Heart left ventricle (tissue), 13 donors: ENCODE data around the gene GSTA2.

Source experiments
- CTCF ChIP-seq, 12 donors: fragments of 200-600 bp; sonication (generic) in 4 of 12; IDR thresholded peaks; one replicate each; pipeline versions ENCODE4 v1.5.0 to v1.8.0; 2018 to 2022; ENCODE audit warnings: antibody characterized with exemption in 12 of 12, mild to moderate bottlenecking in 5 of 12
- POLR2A ChIP-seq, 2 donors: fragments of 450-650 bp; IDR thresholded peaks; one replicate each; pipeline ENCODE4 v1.6.1; 2017; ENCODE audit warnings: antibody characterized with exemption in 2 of 2, mild to moderate bottlenecking in 2 of 2, moderate library complexity in 2 of 2
- donor health status: ischemic (EF 13 %, LVEDD 7.1; RV severe dilation, severe dysfunction).
- donor health status: DM: no; HTN: yes; CAD: no.
- donor health status: DM: no; HTN: no; CAD: no.
- donor health status: ischemic (EF 25% LVEDD 6.9; RV normal size, moderate dysfunction).
- donor health status: ischemic (EF 25% LVEDD 5.7; RV mildly dilated, moderate dysfunction).
- donor health status: ischemic (EF 35%, LVEDD 5.7; RV mildly dilated, moderate dysfunction).
- donor health status: nonischemic (EF 11% LVEDD 7.7; RV severe dilation, severe dysfunction).
- donor health status: DM: yes; HTN: yes; CAD: no.
- donor health status: PGD.
- donor health status: ischemic (EF 29% LVEDD 5.4; RV normal size, mild dysfunction).
- donor health status: nonischemic (EF 23%, LVEDD 6.1; RV moderate dilation, normal function).

GRCh38 chr6:52728394-52728793 is 34.9 kb downstream of the GSTA2 start:
- TF ChIP-seq CTCF (IDR thresholded peaks at IDR 0.05), result no peak
- no peak for TF ChIP-seq POLR2A (IDR thresholded peaks at IDR 0.05)
